ENCODE results near the gene CTNNA2. TPM values are rescaled to one million over a fixed set of nuclear protein-coding genes. Genes with fewer than 3 reads are reported as not detected.
A peak's percentile ranks its signal among the peaks of the same experiment; 100 is the strongest.

Gene CTNNA2
- total RNA-seq, 1 experiment from 2014 or later = not detected

GRCh38 chr2:80231421-80231820 lies 718.6 kb downstream of the CTNNA2 start:
- no peak overlapping the region for H3K27ac ChIP-seq
- ChIA-PET CTCF (no interaction called here), POLR2A (ENCODE audit: unreplicated experiment) (no interaction called here)
- H3K79me2 ChIP-seq (ENCODE audit: low read depth) = no peaks in the 10 kb centered on the region
- no peak for TF ChIP-seq CTCF (conservative IDR thresholded peaks at IDR 0.05)
- TF ChIP-seq EZH2 (IDR thresholded peaks at IDR 0.05; ENCODE audit: low read depth) = no peak
- no peaks in the 10 kb centered on the region for H3K9me2 ChIP-seq (ENCODE audit: insufficient read depth)
- no peaks in the 10 kb centered on the region for H4K20me1 ChIP-seq (ENCODE audit: insufficient read depth)
- no peaks in the 10 kb centered on the region for H3K27me3 ChIP-seq (ENCODE audit: insufficient read depth, low read depth)
- H3K9me3 ChIP-seq (ENCODE audit: insufficient read depth, low read depth) = no peaks in the 10 kb centered on the region
- H3K4me3 ChIP-seq = no peak overlapping the region
- no peak overlapping the region for H2AFZ ChIP-seq
- DNase-seq = no peak
- H3K4me1 ChIP-seq (replicated peaks; ENCODE audit: insufficient read depth) = no peaks in the 10 kb centered on the region
- intact Hi-C loops (cut with micrococcal nuclease; ENCODE audit: unreplicated experiment) = no loop called here
- no peak overlapping the region for H3K4me2 ChIP-seq
- no peaks in the 10 kb centered on the region for H3K36me3 ChIP-seq (ENCODE audit: low read depth)
- no TSS peak for BruUV-seq (replicated peaks)
- no peaks in the 10 kb centered on the region for H3F3A ChIP-seq (ENCODE audit: insufficient read depth, low read depth)

- Histone ChIP-seq H3K9me3 (ENCODE audit: insufficient read depth, low read depth) (no peaks in the 10 kb centered on the region), H3K4me2 (no peak overlapping the region), H3K4me1 (replicated peaks; ENCODE audit: insufficient read depth) (no peaks in the 10 kb centered on the region), H3K36me3 (ENCODE audit: low read depth) (no peaks in the 10 kb centered on the region), H3K79me2 (ENCODE audit: low read depth) (no peaks in the 10 kb centered on the region), H3F3A (ENCODE audit: insufficient read depth, low read depth) (no peaks in the 10 kb centered on the region), H3K27ac (no peak overlapping the region), H3K4me3 (no peak overlapping the region), H4K20me1 (ENCODE audit: insufficient read depth) (no peaks in the 10 kb centered on the region), H3K9me2 (ENCODE audit: insufficient read depth) (no peaks in the 10 kb centered on the region), H3K27me3 (ENCODE audit: insufficient read depth, low read depth) (no peaks in the 10 kb centered on the region), H2AFZ (no peak overlapping the region)
- POLR2A ChIA-PET (ENCODE audit: unreplicated experiment) = no interaction called here
- no peak for TF ChIP-seq EZH2 (IDR thresholded peaks at IDR 0.05; ENCODE audit: low read depth)
- TF ChIP-seq CTCF (conservative IDR thresholded peaks at IDR 0.05) = no peak
- CTCF ChIA-PET = no interaction called here
- DNase-seq = no peak
- intact Hi-C loops (cut with micrococcal nuclease; ENCODE audit: unreplicated experiment) = no loop called here
- no TSS peak for BruUV-seq (replicated peaks)
Observed at GRCh38 chr2:80233333-80233732, 720.5 kb downstream of the CTNNA2 start.

- DNase-seq = peak in 1 of 2 experiments; percentile 28
- H3K27ac ChIP-seq = no peak overlapping the region
- TF ChIP-seq EZH2 (IDR thresholded peaks at IDR 0.05; ENCODE audit: low read depth) (no peak), CTCF (conservative IDR thresholded peaks at IDR 0.05) (peak; percentile 86)
- BruUV-seq (replicated peaks) = no TSS peak
- no peaks in the 10 kb centered on the region for H3K4me1 ChIP-seq (replicated peaks; ENCODE audit: insufficient read depth)
- no peaks in the 10 kb centered on the region for H3K27me3 ChIP-seq (ENCODE audit: insufficient read depth, low read depth)
- CTCF ChIA-PET = no interaction called here
- H3K36me3 ChIP-seq (ENCODE audit: low read depth) = no peaks in the 10 kb centered on the region
- H3F3A ChIP-seq (ENCODE audit: insufficient read depth, low read depth) = no peaks in the 10 kb centered on the region
- H3K9me3 ChIP-seq (ENCODE audit: insufficient read depth, low read depth) = no peaks in the 10 kb centered on the region
- no peaks in the 10 kb centered on the region for H3K79me2 ChIP-seq (ENCODE audit: low read depth)
- H3K4me2 ChIP-seq = no peak overlapping the region
- H2AFZ ChIP-seq = no peak overlapping the region
- no peak overlapping the region for H3K4me3 ChIP-seq
- intact Hi-C loops (cut with micrococcal nuclease; ENCODE audit: unreplicated experiment) = no loop called here
- H3K9me2 ChIP-seq (ENCODE audit: insufficient read depth) = no peaks in the 10 kb centered on the region
- no peaks in the 10 kb centered on the region for H4K20me1 ChIP-seq (ENCODE audit: insufficient read depth)
- POLR2A ChIA-PET (ENCODE audit: unreplicated experiment) = no interaction called here
Observed at GRCh38 chr2:80238692-80239469, 726.0 kb downstream of the CTNNA2 start.

Measured in PC-9 (cell line).